ENCODE data around the gene RPS27A.
A peak's percentile ranks its signal among the peaks of the same experiment; 100 is the strongest.
"Not testable (repeated sequence)": the region's sequence is repeated elsewhere in the genome, so short reads cannot be mapped to it uniquely, and the experiment has no call there.

RPS27A gene
- long read RNA-seq, transcript RPS27A-201 (6 exons, 1,071 nt), result major isoform, 1,022 of 1,097 reads
- long read RNA-seq, transcript RPS27A-203 (5 exons, 796 nt), result minor isoform, 46 of 1,097 reads
- long read RNA-seq, partial matches to known transcripts, result 2 of 1,097 reads
- long read RNA-seq, other reads (novel, unspliced or antisense), result 25 of 1,097 reads

DNA sequence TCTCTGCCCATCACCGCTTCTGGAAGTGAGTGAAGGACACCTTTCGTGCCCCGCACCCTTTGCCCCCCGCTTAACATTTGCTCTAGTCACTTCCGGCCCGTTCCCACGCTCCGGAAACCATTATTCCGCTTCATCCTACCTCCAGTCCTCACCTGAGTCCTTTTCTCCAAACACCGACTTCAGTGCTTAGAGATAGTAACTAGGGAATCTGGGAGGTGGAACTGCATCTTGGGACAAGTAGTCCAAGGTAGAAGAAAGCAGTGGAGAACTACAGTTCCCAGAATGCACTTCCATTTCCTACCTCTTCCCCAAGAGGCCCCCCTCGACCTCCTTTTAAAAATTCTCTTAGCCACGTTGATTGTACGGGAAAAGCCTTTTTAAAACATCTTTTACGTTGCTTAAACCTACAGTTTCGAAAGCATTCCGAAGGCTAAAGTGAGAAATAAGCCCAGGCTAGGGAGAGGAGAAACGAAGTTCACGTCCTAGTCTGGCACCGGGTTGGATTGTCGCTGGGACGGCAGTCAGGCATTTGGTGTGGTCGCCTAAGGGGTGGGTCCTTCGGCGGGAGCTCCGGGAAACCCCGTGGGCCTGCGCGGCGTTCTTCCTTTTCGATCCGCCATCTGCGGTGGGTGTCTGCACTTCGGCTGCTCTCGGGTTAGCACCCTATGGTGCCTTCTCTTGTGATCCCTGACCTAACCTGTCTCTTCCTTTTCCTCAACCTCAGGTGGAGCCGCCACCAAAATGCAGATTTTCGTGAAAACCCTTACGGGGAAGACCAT, at the start of gene RPS27A, which contains the start of gene CLHC1:
Gene RPS27A (plus strand): TSS at position 605 of the 779 bp plus-strand sequence. CDS start 137 bp downstream, at position 742.
Gene CLHC1 (minus strand): TSS at position 210 of the 779 bp plus-strand sequence. CDS start 9,882 bp downstream, outside the sequence.
- peak; percentile 93 for DNase-seq (ENCODE audit: low read depth in 1 of 2, low spot score in 1 of 2)
- peak within 1 kb of the TSS; percentile 94 for H3K4me3 ChIP-seq (replicated peaks; ENCODE audit: insufficient read depth, low read length)
- peak within 1 kb of the TSS; percentile 98 for H3K27ac ChIP-seq (replicated peaks)
- TF ChIP-seq SPI1 (IDR thresholded peaks at IDR 0.05; ENCODE audit: borderline replicate concordance, low read depth) (peak; percentile 66; the same call in 1 of the 2 replicates), CTCF (IDR thresholded peaks at IDR 0.05; ENCODE audit: insufficient read depth, low read length) (no peak), POLR2AphosphoS5 (IDR thresholded peaks at IDR 0.05; ENCODE audit: low read depth) (peak; percentile 92)
- TF ChIP-seq, protein P1, sequence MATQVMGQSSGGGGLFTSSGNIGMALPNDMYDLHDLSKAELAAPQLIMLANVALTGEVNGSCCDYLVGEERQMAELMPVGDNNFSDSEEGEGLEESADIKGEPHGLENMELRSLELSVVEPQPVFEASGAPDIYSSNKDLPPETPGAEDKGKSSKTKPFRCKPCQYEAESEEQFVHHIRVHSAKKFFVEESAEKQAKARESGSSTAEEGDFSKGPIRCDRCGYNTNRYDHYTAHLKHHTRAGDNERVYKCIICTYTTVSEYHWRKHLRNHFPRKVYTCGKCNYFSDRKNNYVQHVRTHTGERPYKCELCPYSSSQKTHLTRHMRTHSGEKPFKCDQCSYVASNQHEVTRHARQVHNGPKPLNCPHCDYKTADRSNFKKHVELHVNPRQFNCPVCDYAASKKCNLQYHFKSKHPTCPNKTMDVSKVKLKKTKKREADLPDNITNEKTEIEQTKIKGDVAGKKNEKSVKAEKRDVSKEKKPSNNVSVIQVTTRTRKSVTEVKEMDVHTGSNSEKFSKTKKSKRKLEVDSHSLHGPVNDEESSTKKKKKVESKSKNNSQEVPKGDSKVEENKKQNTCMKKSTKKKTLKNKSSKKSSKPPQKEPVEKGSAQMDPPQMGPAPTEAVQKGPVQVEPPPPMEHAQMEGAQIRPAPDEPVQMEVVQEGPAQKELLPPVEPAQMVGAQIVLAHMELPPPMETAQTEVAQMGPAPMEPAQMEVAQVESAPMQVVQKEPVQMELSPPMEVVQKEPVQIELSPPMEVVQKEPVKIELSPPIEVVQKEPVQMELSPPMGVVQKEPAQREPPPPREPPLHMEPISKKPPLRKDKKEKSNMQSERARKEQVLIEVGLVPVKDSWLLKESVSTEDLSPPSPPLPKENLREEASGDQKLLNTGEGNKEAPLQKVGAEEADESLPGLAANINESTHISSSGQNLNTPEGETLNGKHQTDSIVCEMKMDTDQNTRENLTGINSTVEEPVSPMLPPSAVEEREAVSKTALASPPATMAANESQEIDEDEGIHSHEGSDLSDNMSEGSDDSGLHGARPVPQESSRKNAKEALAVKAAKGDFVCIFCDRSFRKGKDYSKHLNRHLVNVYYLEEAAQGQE (IDR thresholded peaks at IDR 0.05; ENCODE audit: insufficient replicate concordance, low read depth), result peak; percentile 71
- H3K27me3 ChIP-seq (ENCODE audit: insufficient read depth, poor library complexity, severe bottlenecking), result no peaks in the 10 kb centered on the region

- not testable (repeated sequence) for H3K4me3 ChIP-seq (replicated peaks; ENCODE audit: insufficient read depth, low read length); H3K27me3 ChIP-seq (ENCODE audit: insufficient read depth, poor library complexity, severe bottlenecking); DNase-seq (ENCODE audit: low read depth in 1 of 2, low spot score in 1 of 2); H3K27ac ChIP-seq (replicated peaks)
Observed at GRCh38 chr2:55186837-55187236, 45.7 kb upstream of the RPS27A start.

GRCh38 chr2:55191888-55192287, 40.6 kb upstream of the RPS27A start:
- DNase-seq (ENCODE audit: low read depth in 1 of 2, low spot score in 1 of 2); H3K27ac ChIP-seq (replicated peaks); H3K27me3 ChIP-seq (ENCODE audit: insufficient read depth, poor library complexity, severe bottlenecking); H3K4me3 ChIP-seq (replicated peaks; ENCODE audit: insufficient read depth, low read length): not testable (repeated sequence)

- Histone ChIP-seq H3K4me3 (replicated peaks; ENCODE audit: insufficient read depth, low read length) (no peak overlapping the region), H3K27me3 (ENCODE audit: insufficient read depth, poor library complexity, severe bottlenecking) (no peaks in the 10 kb centered on the region), H3K27ac (replicated peaks) (no peak overlapping the region)
- DNase-seq (ENCODE audit: low read depth in 1 of 2, low spot score in 1 of 2), result no peak
- TF ChIP-seq, protein P1 (IDR thresholded peaks at IDR 0.05; ENCODE audit: insufficient replicate concordance, low read depth), result no peak
- no peak for TF ChIP-seq SPI1 (IDR thresholded peaks at IDR 0.05; ENCODE audit: borderline replicate concordance, low read depth)
- TF ChIP-seq POLR2AphosphoS5 (IDR thresholded peaks at IDR 0.05; ENCODE audit: low read depth), result no peak
- TF ChIP-seq CTCF (IDR thresholded peaks at IDR 0.05; ENCODE audit: insufficient read depth, low read length), result no peak
- no peak for TF ChIP-seq GABPA (IDR thresholded peaks at IDR 0.05; ENCODE audit: low read depth)
Observed at GRCh38 chr2:55196526-55196925, 36.0 kb upstream of the RPS27A start.
